Esophagus muscularis mucosa (tissue), 3 donors: Measurements from ENCODE around the gene PIGZ.

Experiments
- POLR2A ChIP-seq: fragments of 450-650 bp; IDR thresholded peaks from one replicate; pipeline ENCODE4 v1.6.1; 2017; ENCODE audit warnings: antibody characterized with exemption, moderate library complexity, mild to moderate bottlenecking, low read depth
- TF ChIP-seq, protein P1 (sequence below), 3 experiments: fragments of 200-600 bp in 2 of 3; fragments of 450-650 bp in 1 of 3; sonication (generic) in 2 of 3; IDR thresholded peaks; one replicate each; pipeline ENCODE4 v1.5.1; 2017 to 2019; ENCODE audit warnings: antibody characterized with exemption in 3 of 3, mild to moderate bottlenecking in 2 of 3, moderate library complexity in 1 of 3

DNA sequence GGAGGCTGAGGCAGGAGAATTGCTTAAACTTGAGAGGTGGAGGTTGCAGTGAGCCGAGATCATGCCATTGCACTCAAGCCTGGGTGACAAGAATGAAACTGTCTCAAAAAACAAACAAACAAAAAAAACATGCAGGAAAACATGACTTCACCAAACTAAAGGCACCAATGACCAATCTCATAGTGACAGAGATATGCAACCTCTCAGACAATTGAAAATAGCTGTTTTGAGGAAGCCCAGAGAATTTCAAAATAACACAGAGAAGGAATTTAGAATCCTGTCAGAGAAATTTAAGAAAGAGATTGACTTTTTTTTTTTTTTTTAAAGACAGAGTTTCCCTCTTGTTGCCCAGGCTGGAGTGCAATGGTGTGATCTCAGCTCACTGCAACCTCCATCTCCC, 52.4 kb downstream of the PIGZ start:
- TF ChIP-seq, protein P1, sequence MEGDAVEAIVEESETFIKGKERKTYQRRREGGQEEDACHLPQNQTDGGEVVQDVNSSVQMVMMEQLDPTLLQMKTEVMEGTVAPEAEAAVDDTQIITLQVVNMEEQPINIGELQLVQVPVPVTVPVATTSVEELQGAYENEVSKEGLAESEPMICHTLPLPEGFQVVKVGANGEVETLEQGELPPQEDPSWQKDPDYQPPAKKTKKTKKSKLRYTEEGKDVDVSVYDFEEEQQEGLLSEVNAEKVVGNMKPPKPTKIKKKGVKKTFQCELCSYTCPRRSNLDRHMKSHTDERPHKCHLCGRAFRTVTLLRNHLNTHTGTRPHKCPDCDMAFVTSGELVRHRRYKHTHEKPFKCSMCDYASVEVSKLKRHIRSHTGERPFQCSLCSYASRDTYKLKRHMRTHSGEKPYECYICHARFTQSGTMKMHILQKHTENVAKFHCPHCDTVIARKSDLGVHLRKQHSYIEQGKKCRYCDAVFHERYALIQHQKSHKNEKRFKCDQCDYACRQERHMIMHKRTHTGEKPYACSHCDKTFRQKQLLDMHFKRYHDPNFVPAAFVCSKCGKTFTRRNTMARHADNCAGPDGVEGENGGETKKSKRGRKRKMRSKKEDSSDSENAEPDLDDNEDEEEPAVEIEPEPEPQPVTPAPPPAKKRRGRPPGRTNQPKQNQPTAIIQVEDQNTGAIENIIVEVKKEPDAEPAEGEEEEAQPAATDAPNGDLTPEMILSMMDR (IDR thresholded peaks at IDR 0.05) = no peak
- no peak for TF ChIP-seq POLR2A
